NAMALWA (cell line): ENCODE measurements around the gene NDUFC2.
"Not testable (repeated sequence)": the region's sequence is repeated elsewhere in the genome, so short reads cannot be mapped to it uniquely, and the experiment has no call there.

Source experiments
- DNase-seq: peaks from one replicate; pipeline ENCODE4 v3.0.0-alpha.2; 2015; ENCODE audit warnings: low spot score

NDUFC2 gene

DNA sequence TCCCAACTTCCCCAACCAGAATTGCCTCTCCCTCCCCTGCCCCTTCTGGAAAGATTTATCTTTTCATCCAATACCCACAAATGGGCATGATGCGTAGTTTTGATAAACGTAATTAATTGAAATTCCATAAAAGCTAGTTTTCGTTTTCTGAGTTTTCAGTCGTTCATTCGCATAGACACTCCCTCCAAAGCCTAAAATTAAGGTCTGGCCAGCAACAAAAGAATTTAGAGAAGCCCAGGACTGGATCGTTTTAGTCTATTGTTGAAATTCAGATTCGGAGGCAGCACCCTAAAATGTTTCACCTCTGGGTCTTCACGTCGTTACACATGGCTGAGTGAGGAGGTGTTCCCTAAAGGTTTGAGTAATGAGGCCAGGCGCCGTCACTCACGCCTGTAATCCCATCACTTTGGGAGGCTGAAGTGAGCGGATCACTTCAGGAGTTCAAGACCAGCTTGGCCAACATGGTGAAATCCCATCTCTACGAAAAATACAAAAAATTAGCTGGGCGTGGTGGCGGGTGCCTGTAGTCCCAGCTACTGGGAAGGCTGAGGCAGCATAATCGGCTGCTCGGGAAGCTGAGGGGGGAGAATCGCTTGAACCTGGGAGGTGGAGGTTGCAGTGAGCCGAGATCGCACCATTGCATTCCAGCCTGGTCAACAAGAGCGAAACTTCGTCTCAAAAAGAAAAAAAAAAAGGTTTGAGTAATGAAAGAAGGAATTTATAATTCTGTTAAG, 589 bp upstream of the NDUFC2 start:
- DNase-seq = no peak

- DNase-seq = peak; percentile 30
These were observed 1.2 kb downstream of the NDUFC2 start for GRCh38 chr11:78078218-78079167.

GRCh38 chr11:78077592-78077991, 2.1 kb downstream of the NDUFC2 start:
- not testable (repeated sequence) for DNase-seq

DNA sequence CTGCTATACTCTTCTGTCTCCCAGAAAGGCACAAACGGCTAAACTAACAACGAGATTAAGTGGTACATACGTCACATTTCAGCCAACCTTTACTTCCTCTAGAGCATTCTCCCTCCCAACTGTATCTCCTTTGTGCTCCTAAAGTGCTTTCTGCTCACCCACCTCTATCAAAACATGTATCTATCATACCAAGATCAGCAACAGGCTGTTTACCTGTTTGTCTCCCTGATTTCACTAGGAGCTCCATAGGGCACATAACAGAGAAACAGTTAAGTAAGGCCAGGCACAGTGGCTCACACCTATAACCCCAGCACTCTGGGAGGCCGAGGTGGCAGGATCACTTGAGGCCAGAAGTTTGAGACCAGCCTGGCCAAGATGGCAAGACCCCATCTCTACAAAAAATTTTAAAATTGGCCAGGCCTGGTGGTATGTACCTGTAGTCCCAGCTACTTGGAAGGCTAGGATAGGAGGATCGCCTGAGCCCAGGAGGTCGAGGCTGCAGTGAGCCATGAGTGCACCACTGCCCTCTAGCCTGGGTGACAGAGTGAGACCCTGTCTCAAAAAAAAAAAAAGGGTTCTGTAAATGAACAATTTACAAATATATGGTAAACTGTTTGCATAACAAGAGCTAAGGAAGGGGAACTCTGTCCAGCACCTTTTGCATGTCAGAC, 2.8 kb downstream of the NDUFC2 start:
- DNase-seq = no peak

DNA sequence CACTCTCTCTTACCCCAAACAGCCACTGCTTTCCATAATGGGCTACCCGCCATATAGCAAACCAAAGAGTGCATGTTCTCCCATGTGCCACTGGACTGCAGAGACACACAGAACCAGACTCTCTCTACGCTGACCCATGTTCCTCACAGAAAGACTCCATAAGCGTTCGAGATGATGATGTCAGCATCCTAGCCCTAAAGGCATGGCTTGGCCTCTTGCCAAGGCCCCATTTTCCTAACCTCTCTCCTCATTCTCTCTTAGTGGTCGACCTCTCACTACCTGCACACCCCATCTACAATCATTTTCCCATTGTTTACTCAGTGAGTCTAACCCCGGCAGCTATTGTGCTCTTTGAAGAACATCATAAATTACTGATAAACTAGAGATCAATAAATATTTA, 4.9 kb downstream of the NDUFC2 start:
- DNase-seq = no peak

DNA sequence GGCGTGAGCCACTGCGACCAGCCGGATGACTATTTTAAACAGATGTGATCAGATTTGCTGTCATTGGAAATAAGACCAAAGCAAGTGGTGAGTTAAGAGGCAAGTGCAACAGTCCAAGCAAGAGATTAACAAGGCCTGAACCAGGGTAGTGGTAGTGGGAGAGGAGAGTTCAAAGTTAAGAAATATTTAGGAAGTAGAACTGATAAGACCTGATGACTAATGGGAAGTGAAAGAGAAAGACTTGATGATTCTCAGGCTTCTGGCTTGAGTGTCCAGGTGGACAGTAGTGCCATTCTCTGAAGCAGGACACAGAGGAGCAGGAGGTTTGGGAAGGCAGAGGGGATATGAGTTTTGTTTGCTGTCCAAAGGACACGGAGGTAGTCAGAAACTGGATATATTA, 7.2 kb downstream of the NDUFC2 start:
- no peak for DNase-seq

GRCh38 chr11:78071717-78072116, 7.9 kb downstream of the NDUFC2 start:
- DNase-seq = no peak

GRCh38 chr11:78070621-78071020, 9.0 kb downstream of the NDUFC2 start:
- no peak for DNase-seq

- DNase-seq = peak; percentile 59
These were observed 10.2 kb downstream of the NDUFC2 start for GRCh38 chr11:78069465-78069864.

- DNase-seq = no peak
These were observed 12.0 kb downstream of the NDUFC2 start for GRCh38 chr11:78067704-78068103.

DNA sequence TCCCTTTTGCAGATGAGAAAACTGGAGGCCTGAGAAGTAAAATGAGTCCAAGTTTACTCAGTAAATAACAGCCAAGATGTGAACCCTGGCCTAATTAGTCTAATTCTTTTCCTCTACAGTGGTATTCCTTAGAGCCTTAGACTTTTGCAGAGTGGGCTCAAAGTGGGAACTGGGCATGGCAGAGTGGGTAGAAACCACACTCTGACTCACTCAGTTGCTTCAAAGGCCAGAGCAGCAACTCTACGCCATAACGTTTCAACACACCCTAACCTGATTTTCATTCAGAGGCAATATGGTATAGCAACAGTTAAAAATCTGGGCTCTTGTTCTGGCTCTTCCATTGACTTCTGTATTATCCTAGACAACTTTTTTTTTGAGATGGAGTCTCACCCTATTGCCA, 13.2 kb downstream of the NDUFC2 start:
- DNase-seq = no peak

GRCh38 chr11:78065203-78065602, 14.5 kb downstream of the NDUFC2 start:
- DNase-seq = peak; percentile 53

GRCh38 chr11:78063440-78064181, 16.1 kb downstream of the NDUFC2 start, which contains the start of gene THRSP:
TSS of gene THRSP (plus strand) at chr11:78063861. CDS start at chr11:78063882, 21 bp downstream.
- DNase-seq = peak; percentile 70

- no peak for DNase-seq
These were observed 17.0 kb downstream of the NDUFC2 start for GRCh38 chr11:78062671-78063070.

GRCh38 chr11:78061921-78062311, 17.7 kb downstream of the NDUFC2 start:
- DNase-seq = no peak

DNA sequence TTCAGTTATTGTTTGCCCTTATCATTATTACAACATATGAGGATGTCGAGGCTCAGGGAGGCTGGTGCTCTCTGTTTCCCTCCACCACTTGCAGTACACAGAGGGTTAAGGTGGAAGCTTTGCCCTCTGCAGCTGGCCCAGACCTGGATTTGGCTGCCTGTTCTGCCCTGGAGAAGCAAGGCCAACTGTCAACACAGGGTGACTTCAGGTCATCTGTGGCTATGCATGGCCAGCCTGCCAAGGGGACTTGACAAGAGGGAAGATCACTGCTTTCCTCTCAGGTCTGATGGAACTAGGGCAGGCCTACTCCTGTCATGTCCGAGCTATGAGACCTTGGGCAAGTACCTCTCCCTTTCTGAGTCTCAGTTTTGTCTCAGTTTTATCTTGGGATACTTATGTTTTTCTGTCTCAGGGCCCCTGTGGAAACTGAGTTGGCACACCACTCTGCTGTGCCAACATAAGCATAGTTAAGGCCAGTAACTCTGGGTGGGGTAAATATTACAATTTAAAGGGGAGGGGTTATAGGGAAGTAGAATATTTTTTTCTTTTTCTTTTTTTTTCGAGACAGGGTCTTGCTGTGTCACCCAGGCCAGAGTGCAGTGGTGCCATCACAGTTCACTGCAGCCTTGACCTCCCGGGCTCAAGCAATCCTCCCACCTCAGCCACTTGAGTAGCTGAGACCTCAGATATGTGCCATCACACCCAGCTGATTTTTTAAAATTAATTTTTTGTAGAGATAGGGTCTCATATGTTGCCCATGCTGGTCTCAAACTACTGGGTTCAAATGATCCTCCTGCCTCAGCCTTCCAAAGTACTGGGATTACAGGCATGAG, 18.4 kb downstream of the NDUFC2 start:
- DNase-seq = no peak

GRCh38 chr11:78060533-78060932, 19.1 kb downstream of the NDUFC2 start:
- no peak for DNase-seq

GRCh38 chr11:78059749-78060328, 19.8 kb downstream of the NDUFC2 start:
- not testable (repeated sequence) for DNase-seq

DNA sequence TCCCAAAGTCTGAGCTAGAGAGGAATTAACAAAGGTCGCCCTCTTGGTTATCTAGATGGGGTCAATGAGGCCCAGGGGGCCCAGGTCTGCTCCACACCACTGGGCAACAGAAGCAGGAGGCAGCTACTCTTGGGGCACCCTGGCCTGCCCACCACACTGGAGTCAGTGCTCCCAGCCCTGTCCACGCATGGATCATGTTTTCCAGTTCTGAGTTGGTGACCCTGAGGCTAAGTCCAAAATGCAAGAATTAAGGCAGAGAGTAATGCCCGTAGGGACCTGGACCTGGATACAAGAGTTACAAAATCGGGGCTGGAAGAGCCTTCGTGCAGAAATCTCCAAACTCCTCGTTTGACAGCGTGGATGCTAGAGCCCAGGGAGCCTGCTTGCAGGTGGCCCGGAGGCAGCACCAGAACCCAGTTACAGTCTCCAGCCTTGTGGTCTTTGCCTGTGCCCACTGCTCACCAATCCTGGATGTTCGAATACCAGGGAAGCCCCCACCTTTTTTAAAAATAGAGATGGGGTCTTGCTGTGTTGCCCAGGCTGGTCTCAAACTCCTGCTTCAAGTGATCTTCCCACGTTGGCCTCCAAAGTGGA, 22.1 kb downstream of the NDUFC2 start:
- no peak for DNase-seq

GRCh38 chr11:78056093-78056492, 23.6 kb downstream of the NDUFC2 start:
- no peak for DNase-seq
